Measurements from ENCODE around the gene STARD13. TPM values are rescaled to one million over a fixed set of nuclear protein-coding genes. Genes with fewer than 3 reads are reported as not detected.

Gene STARD13
- total RNA-seq, 1 experiment from 2014 or later: 4.1 TPM

DNA sequence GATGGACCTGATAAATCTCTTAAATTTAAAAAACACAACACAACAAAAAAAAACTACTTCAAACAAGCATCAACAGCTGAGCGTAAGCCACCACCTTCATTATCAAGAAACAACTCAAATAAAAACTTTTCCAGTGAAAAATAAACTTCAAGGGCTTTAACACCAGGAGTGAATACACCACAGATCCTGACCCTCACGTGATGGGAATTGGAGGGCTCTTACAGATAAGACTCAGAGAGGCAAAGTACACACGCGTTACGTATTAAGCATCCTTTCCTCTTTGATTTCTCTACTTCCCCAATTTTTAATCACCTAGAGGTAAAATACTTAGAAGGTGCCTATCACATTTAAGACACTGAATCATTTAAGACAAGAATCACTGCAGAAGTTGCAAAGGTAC is 573 bp upstream of the STARD13 start (continued):
- TF ChIP-seq, protein P1, sequence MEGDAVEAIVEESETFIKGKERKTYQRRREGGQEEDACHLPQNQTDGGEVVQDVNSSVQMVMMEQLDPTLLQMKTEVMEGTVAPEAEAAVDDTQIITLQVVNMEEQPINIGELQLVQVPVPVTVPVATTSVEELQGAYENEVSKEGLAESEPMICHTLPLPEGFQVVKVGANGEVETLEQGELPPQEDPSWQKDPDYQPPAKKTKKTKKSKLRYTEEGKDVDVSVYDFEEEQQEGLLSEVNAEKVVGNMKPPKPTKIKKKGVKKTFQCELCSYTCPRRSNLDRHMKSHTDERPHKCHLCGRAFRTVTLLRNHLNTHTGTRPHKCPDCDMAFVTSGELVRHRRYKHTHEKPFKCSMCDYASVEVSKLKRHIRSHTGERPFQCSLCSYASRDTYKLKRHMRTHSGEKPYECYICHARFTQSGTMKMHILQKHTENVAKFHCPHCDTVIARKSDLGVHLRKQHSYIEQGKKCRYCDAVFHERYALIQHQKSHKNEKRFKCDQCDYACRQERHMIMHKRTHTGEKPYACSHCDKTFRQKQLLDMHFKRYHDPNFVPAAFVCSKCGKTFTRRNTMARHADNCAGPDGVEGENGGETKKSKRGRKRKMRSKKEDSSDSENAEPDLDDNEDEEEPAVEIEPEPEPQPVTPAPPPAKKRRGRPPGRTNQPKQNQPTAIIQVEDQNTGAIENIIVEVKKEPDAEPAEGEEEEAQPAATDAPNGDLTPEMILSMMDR (IDR thresholded peaks at IDR 0.05 in 2 of 3, conservative IDR thresholded peaks at IDR 0.05 in 1 of 3; ENCODE audit: borderline replicate concordance in 1 of 3, insufficient read depth in 1 of 3, low read depth in 2 of 3, low read length in 2 of 3): no peak
- TF ChIP-seq ZFX (IDR thresholded peaks at IDR 0.05) (no peak), JUND (IDR thresholded peaks at IDR 0.05) (no peak), SIN3A (IDR thresholded peaks at IDR 0.05; ENCODE audit: low read depth) (no peak)

DNA sequence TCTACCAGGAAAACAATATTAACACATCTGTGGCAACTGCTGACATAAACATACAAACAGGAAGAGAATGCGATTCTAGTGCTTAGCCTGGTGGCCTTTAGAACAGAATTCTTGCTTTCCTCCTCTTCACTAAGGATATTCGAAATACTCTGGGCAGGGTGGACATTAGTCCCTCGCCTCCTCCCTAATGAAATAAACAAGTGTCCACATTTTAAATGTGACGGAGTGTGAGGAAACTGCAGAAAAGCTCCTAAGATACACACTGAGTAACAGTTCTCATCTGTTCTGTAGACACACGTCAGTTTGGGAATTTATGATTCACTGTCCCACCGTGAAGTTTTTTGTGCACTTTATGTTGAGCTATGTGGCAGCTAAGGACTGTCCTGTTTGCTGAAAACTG is 639 bp downstream of the STARD13 start:
- Histone ChIP-seq H3K27ac (ENCODE audit: low read depth, low read length) (0 out of 2 replicates have a peak overlapping the region, but pooled peaks have one; percentile 34), H3K4me3 (replicated peaks in 1 of 2; ENCODE audit: low read depth in 1 of 2, low read length in 2 of 2) (peak overlapping the region; percentile 59 to 64), H3K79me2 (ENCODE audit: insufficient read depth, low read length) (no peaks in the 10 kb centered on the region), H3K9me3 (ENCODE audit: control insufficient read depth in 1 of 2, insufficient read depth in 1 of 2, low read depth in 1 of 2, low read length in 2 of 2) (no peaks in the 10 kb centered on the region), H3K36me3 (ENCODE audit: control insufficient read depth in 1 of 2, insufficient read depth in 2 of 2, low read length in 2 of 2) (no peaks in the 10 kb centered on the region), H3K9ac (ENCODE audit: low read length) (peak overlapping the region; percentile 58), H2AFZ (ENCODE audit: low read depth, low read length, poor library complexity, severe bottlenecking) (no peak overlapping the region), H4K20me1 (ENCODE audit: insufficient read depth) (no peaks in the 10 kb centered on the region), H3K4me2 (ENCODE audit: low read length) (peak overlapping the region; percentile 89), H3K27me3 (ENCODE audit: insufficient read depth, low read length) (no peaks in the 10 kb centered on the region), H3K9me2 (ENCODE audit: insufficient read depth) (no peaks in the 10 kb centered on the region), H3K4me1 (ENCODE audit: control insufficient read depth in 1 of 2, insufficient read depth in 2 of 2, low read length in 2 of 2) (peaks cover 9 to 26% of the 10 kb centered on the region in 2 experiments)
- BruUV-seq (replicated peaks): no TSS peak
- CTCF ChIA-PET: no interaction called here
- POLR2A ChIA-PET: interaction anchor here (0.6 kb wide), 1 partner anchor 25 kb away, joined by 4 read pairs; no protein-coding TSS in a partner anchor
- ATAC-seq (peak; percentile 18; the same call in 1 of the 2 replicates), DNase-seq (ENCODE audit: low read depth, low spot score) (no peak)
- intact Hi-C loops (cut with micrococcal nuclease): no loop called here
- RAD21 ChIA-PET (ENCODE audit: low non-redundant PET in 1 of 2, low total read pairs in 2 of 2, uncharacterized antibody in 2 of 2, unreplicated experiment in 2 of 2): no interaction called here
- TF ChIP-seq TCF7L2 (IDR thresholded peaks at IDR 0.05; ENCODE audit: borderline replicate concordance, extremely low read depth, insufficient read depth, insufficient read length): no peak
- TF ChIP-seq, protein P1 (IDR thresholded peaks at IDR 0.05 in 2 of 3, conservative IDR thresholded peaks at IDR 0.05 in 1 of 3; ENCODE audit: borderline replicate concordance in 1 of 3, insufficient read depth in 1 of 3, low read depth in 2 of 3, low read length in 2 of 3): no peak
- TF ChIP-seq, protein P2, sequence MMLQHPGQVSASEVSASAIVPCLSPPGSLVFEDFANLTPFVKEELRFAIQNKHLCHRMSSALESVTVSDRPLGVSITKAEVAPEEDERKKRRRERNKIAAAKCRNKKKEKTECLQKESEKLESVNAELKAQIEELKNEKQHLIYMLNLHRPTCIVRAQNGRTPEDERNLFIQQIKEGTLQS (IDR thresholded peaks at IDR 0.05): no peak
- no peak for TF ChIP-seq ZNF274 (IDR thresholded peaks at IDR 0.05; ENCODE audit: low read depth, low read length)
- TF ChIP-seq, protein P3, sequence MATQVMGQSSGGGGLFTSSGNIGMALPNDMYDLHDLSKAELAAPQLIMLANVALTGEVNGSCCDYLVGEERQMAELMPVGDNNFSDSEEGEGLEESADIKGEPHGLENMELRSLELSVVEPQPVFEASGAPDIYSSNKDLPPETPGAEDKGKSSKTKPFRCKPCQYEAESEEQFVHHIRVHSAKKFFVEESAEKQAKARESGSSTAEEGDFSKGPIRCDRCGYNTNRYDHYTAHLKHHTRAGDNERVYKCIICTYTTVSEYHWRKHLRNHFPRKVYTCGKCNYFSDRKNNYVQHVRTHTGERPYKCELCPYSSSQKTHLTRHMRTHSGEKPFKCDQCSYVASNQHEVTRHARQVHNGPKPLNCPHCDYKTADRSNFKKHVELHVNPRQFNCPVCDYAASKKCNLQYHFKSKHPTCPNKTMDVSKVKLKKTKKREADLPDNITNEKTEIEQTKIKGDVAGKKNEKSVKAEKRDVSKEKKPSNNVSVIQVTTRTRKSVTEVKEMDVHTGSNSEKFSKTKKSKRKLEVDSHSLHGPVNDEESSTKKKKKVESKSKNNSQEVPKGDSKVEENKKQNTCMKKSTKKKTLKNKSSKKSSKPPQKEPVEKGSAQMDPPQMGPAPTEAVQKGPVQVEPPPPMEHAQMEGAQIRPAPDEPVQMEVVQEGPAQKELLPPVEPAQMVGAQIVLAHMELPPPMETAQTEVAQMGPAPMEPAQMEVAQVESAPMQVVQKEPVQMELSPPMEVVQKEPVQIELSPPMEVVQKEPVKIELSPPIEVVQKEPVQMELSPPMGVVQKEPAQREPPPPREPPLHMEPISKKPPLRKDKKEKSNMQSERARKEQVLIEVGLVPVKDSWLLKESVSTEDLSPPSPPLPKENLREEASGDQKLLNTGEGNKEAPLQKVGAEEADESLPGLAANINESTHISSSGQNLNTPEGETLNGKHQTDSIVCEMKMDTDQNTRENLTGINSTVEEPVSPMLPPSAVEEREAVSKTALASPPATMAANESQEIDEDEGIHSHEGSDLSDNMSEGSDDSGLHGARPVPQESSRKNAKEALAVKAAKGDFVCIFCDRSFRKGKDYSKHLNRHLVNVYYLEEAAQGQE (IDR thresholded peaks at IDR 0.05; ENCODE audit: low read depth): no peak
- TF ChIP-seq ZFX (IDR thresholded peaks at IDR 0.05): no peak
- no peak for TF ChIP-seq EZH2 (IDR thresholded peaks at IDR 0.05)
- no peak for TF ChIP-seq SIN3A (IDR thresholded peaks at IDR 0.05; ENCODE audit: low read depth)
- TF ChIP-seq, protein P4, sequence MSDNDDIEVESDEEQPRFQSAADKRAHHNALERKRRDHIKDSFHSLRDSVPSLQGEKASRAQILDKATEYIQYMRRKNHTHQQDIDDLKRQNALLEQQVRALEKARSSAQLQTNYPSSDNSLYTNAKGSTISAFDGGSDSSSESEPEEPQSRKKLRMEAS (IDR thresholded peaks at IDR 0.05): no peak
- TF ChIP-seq SP1 (IDR thresholded peaks at IDR 0.05; ENCODE audit: low read depth): no peak
- TF ChIP-seq CEBPB (IDR thresholded peaks at IDR 0.05; ENCODE audit: low read depth): no peak
- no peak for TF ChIP-seq CBX3 (IDR thresholded peaks at IDR 0.05; ENCODE audit: low read depth)
- no peak for TF ChIP-seq SRF (IDR thresholded peaks at IDR 0.05; ENCODE audit: low read depth)
- TF ChIP-seq RAD21 (IDR thresholded peaks at IDR 0.05; ENCODE audit: low read depth): no peak
- no peak for TF ChIP-seq ELF1 (IDR thresholded peaks at IDR 0.05; ENCODE audit: borderline replicate concordance, low read depth)
